ENCODE data around the gene JMJD1C. TPM values are rescaled to one million over a fixed set of nuclear protein-coding genes. Genes with fewer than 3 reads are reported as not detected.
"Not testable (repeated sequence)": the region's sequence is repeated elsewhere in the genome, so short reads cannot be mapped to it uniquely, and the experiment has no call there.

Gene JMJD1C
- total RNA-seq, 1 experiment from 2014 or later = 180 TPM

DNA sequence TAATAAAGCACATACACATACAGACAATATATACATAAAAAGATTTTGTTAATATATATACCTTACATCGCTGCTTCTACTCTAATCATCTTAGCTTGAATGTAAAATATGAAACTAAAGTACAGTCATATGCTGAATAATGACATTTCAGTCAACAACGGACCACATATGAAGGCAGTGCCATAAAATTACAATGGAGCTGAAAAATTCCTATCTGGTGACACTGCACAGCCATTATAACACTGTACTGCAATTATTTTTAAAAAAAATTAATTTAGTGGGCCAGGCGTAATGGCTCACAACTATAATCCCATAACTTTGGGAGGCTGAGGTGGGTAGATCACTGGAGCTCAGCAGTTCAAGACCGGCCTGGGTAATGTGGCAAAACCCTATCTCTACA, 122.3 kb downstream of the JMJD1C start:
- POLR2A ChIA-PET = no interaction called here
- ATAC-seq = no peak
- H3K27me3 Mint-ChIP-seq (ENCODE audit: low read depth) = no peaks in the 10 kb centered on the region
- TF ChIP-seq, protein P1, sequence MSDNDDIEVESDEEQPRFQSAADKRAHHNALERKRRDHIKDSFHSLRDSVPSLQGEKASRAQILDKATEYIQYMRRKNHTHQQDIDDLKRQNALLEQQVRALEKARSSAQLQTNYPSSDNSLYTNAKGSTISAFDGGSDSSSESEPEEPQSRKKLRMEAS (CRISPR knock-in tag; IDR thresholded peaks at IDR 0.05) = no peak
- TF ChIP-seq ATF2 (CRISPR knock-in tag; IDR thresholded peaks at IDR 0.05; ENCODE audit: borderline replicate concordance, low read depth) = no peak
- TF ChIP-seq NFE2L1 (CRISPR knock-in tag; IDR thresholded peaks at IDR 0.05) = no peak
- no peak for TF ChIP-seq GABPB1 (CRISPR knock-in tag; IDR thresholded peaks at IDR 0.05)
- TF ChIP-seq, protein P2, sequence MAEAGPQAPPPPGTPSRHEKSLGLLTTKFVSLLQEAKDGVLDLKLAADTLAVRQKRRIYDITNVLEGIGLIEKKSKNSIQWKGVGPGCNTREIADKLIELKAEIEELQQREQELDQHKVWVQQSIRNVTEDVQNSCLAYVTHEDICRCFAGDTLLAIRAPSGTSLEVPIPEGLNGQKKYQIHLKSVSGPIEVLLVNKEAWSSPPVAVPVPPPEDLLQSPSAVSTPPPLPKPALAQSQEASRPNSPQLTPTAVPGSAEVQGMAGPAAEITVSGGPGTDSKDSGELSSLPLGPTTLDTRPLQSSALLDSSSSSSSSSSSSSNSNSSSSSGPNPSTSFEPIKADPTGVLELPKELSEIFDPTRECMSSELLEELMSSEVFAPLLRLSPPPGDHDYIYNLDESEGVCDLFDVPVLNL (CRISPR knock-in tag; IDR thresholded peaks at IDR 0.05; ENCODE audit: borderline replicate concordance, low read depth) = no peak
- no peak for TF ChIP-seq ZMAT4 (CRISPR knock-in tag; IDR thresholded peaks at IDR 0.05)
- TF ChIP-seq, protein P3, sequence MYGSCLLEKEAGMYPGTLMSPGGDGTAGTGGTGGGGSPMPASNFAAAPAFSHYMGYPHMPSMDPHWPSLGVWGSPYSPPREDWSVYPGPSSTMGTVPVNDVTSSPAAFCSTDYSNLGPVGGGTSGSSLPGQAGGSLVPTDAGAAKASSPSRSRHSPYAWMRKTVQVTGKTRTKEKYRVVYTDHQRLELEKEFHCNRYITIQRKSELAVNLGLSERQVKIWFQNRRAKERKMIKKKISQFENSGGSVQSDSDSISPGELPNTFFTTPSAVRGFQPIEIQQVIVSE (CRISPR knock-in tag; IDR thresholded peaks at IDR 0.05; ENCODE audit: borderline replicate concordance) = no peak
- TF ChIP-seq ZNF232 (CRISPR knock-in tag; IDR thresholded peaks at IDR 0.05) = no peak
- no peak for TF ChIP-seq CBFB (CRISPR knock-in tag; IDR thresholded peaks at IDR 0.05; ENCODE audit: low read depth)
- TF ChIP-seq TEAD1 (CRISPR knock-in tag; IDR thresholded peaks at IDR 0.05) = no peak
- TF ChIP-seq HMGA2 (CRISPR knock-in tag; IDR thresholded peaks at IDR 0.05) = no peak
- TF ChIP-seq FOXJ3 (CRISPR knock-in tag; IDR thresholded peaks at IDR 0.05; ENCODE audit: borderline replicate concordance) = no peak
- no peak for TF ChIP-seq OVOL2 (CRISPR knock-in tag; IDR thresholded peaks at IDR 0.05; ENCODE audit: borderline replicate concordance)
- H3K27ac Mint-ChIP-seq = no peak overlapping the region
- CTCF ChIA-PET = no interaction called here
- no peaks in the 10 kb centered on the region for H3K9me3 Mint-ChIP-seq
- no peak for DNase-seq (ENCODE audit: low spot score)
- no peaks in the 10 kb centered on the region for H3K4me1 Mint-ChIP-seq
- H3K4me3 Mint-ChIP-seq = no peak overlapping the region
- no peaks in the 10 kb centered on the region for H3K36me3 Mint-ChIP-seq

- H3K27ac Mint-ChIP-seq; POLR2A ChIA-PET; H3K4me3 Mint-ChIP-seq; H3K36me3 Mint-ChIP-seq; H3K27me3 Mint-ChIP-seq (ENCODE audit: low read depth); ATAC-seq; H3K9me3 Mint-ChIP-seq; H3K4me1 Mint-ChIP-seq; CTCF ChIA-PET; DNase-seq (ENCODE audit: low spot score): not testable (repeated sequence)
Observed at GRCh38 chr10:63339640-63340039, 126.1 kb downstream of the JMJD1C start.

- DNase-seq (ENCODE audit: low spot score) = no peak
- Mint-ChIP-seq H3K4me3 (no peak overlapping the region), H3K27ac (no peak overlapping the region), H3K9me3 (no peaks in the 10 kb centered on the region), H3K27me3 (ENCODE audit: low read depth) (no peaks in the 10 kb centered on the region), H3K36me3 (no peaks in the 10 kb centered on the region), H3K4me1 (0 out of 2 replicates have a peak, but pooled peaks cover 3% of the 10 kb centered on the region)
- POLR2A ChIA-PET = no interaction called here
- CTCF ChIA-PET = no interaction called here
- ATAC-seq = no peak
- TF ChIP-seq GTF2I (CRISPR knock-in tag; conservative IDR thresholded peaks at IDR 0.05) = no peak
- no peak for TF ChIP-seq SP1 (CRISPR knock-in tag; conservative IDR thresholded peaks at IDR 0.05)
- no peak for TF ChIP-seq ZNF317 (CRISPR knock-in tag; IDR thresholded peaks at IDR 0.05; ENCODE audit: borderline replicate concordance, low read depth)
- no peak for TF ChIP-seq TCF7 (CRISPR knock-in tag; IDR thresholded peaks at IDR 0.05; ENCODE audit: low read depth)
- TF ChIP-seq NR2C2 (CRISPR knock-in tag; IDR thresholded peaks at IDR 0.05) = no peak
- no peak for TF ChIP-seq E2F1 (CRISPR knock-in tag; IDR thresholded peaks at IDR 0.05)
- TF ChIP-seq E2F5 (CRISPR knock-in tag; IDR thresholded peaks at IDR 0.05) = no peak
- TF ChIP-seq FOXJ3 (CRISPR knock-in tag; IDR thresholded peaks at IDR 0.05; ENCODE audit: borderline replicate concordance) = no peak
- TF ChIP-seq JUN (CRISPR knock-in tag; IDR thresholded peaks at IDR 0.05) = no peak
- TF ChIP-seq AFF4 (CRISPR knock-in tag; IDR thresholded peaks at IDR 0.05; ENCODE audit: borderline replicate concordance) = no peak
Observed at GRCh38 chr10:63337455-63338251, 128.1 kb downstream of the JMJD1C start.
